ENCODE results near the gene ST7.

- no peak for TF ChIP-seq EZH2 (IDR thresholded peaks at IDR 0.05; ENCODE audit: insufficient read depth, low read length)
- TF ChIP-seq CTCF (IDR thresholded peaks at IDR 0.05; ENCODE audit: insufficient read depth, low read depth, low read length), result no peak
Observed at GRCh38 chr7:117074378-117074777, 121.1 kb downstream of the ST7 start.
